Keratinocyte (primary cell): ENCODE data around the gene ZBTB37.

Experiments used
- EZH2 ChIP-seq: IDR thresholded peaks from one replicate; pipeline ENCODE4 v1.6.1; 2012; ENCODE audit warnings: inconsistent platforms, mild to moderate bottlenecking, low read length, moderate library complexity
- TF ChIP-seq, protein P1 (sequence below), 3 experiments: IDR thresholded peaks in 1 of 3; conservative IDR thresholded peaks in 1 of 3; optimal IDR thresholded peaks in 1 of 3; 2 replicates in 2 of 3; 3 replicates in 1 of 3; pipeline versions ENCODE3 to v1.5.1; 2011; ENCODE audit warnings: low read length in 3 of 3, mild to moderate bottlenecking in 3 of 3, moderate library complexity in 2 of 3, control low read depth in 1 of 3, inconsistent platforms in 1 of 3; ENCODE audit not compliant: insufficient read depth in 2 of 3; ENCODE audit errors: extremely low read depth in 1 of 3

DNA sequence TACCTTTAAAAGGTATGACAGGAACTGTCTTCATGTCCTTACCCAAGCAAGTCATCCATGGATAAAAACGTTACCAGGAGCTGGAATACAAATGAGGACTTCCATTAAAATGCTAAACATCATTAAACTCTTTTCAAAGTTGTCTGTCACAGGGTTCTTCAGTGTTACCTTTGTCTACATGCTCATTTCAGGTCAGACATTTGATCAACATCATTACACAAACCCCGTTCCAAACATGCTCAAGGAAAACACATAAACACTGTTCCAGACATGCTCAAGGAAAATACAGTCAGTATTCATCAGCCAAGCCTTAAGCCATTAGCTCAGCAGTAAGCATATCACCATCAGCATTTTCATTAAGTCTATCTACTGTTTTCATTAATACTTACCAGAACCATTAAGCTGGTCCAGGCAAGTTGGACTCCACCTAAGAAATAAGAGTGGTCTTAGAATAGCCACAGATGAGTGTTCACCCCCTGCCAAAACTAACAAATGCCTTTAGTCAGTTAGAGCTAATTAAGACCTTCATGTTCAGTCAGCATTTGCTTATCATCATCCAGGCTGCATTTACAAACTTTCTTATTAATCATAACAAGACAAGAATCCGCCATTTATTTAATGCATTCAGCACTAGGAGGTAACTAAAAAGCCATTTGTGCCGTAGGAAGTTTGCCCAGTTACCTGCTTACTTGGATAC, 2.6 kb upstream of the ZBTB37 start:
- no peak for TF ChIP-seq EZH2
- TF ChIP-seq, protein P1, sequence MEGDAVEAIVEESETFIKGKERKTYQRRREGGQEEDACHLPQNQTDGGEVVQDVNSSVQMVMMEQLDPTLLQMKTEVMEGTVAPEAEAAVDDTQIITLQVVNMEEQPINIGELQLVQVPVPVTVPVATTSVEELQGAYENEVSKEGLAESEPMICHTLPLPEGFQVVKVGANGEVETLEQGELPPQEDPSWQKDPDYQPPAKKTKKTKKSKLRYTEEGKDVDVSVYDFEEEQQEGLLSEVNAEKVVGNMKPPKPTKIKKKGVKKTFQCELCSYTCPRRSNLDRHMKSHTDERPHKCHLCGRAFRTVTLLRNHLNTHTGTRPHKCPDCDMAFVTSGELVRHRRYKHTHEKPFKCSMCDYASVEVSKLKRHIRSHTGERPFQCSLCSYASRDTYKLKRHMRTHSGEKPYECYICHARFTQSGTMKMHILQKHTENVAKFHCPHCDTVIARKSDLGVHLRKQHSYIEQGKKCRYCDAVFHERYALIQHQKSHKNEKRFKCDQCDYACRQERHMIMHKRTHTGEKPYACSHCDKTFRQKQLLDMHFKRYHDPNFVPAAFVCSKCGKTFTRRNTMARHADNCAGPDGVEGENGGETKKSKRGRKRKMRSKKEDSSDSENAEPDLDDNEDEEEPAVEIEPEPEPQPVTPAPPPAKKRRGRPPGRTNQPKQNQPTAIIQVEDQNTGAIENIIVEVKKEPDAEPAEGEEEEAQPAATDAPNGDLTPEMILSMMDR (optimal IDR thresholded peaks at IDR 0.05 in 1 of 3, IDR thresholded peaks at IDR 0.05 in 1 of 3, conservative IDR thresholded peaks at IDR 0.05 in 1 of 3; ENCODE audit: extremely low read depth in 1 of 3, insufficient read depth in 2 of 3, low read length in 3 of 3) = no peak
